ENCODE measurements around the gene DDX27.

The DDX27 gene

DNA sequence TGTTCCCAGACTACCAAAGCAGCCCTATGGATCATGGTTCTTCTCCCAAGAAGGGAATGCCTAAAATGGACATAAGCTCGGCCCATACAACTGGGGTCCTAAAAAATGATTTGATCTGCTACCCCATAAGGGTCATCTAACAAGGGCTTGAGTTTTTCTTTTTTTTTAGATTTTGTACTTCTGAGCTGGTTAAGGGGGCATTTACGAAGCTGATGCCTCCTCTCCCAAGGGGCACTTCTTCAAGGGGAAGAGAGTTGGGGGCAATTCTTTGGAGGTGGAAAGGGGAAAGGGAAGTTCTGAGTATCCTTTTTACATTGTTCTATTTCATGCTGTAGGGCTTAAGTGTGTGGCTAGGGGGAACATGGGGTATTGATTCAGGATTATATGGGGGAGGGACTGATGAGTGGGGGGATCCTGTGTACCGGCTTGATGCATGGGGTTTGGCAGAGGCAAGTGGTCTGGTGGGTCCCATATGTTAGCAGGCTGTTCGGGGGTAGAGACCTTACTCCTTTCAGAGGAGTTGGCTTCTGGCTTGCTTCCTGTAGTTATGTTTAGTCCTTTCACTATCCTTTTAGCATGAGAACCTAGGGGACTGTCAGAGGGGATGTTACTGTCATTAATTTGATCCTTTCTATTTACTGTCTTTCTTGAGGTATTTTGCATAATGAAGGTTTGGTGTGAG lies 66.7 kb downstream of the DDX27 start:
- no peaks in the 10 kb centered on the region for H3K27me3 ChIP-seq (ENCODE audit: low read depth, low read length)
- peak overlapping the region; percentile 18 to 49 for H3K4me3 ChIP-seq (ENCODE audit: low read depth in 1 of 2, low read length in 2 of 2)
- H3K27ac ChIP-seq (ENCODE audit: low read length) = no peak overlapping the region
- H3K36me3 ChIP-seq (ENCODE audit: control insufficient read depth in 1 of 2, insufficient read depth in 2 of 2, low read length in 2 of 2) = peaks cover 94 to 100% of the 10 kb centered on the region in 2 donors
- H3K4me1 ChIP-seq (ENCODE audit: control insufficient read depth in 1 of 2, insufficient read depth in 2 of 2, low read length in 2 of 2) = peaks cover under 1 to 10% of the 10 kb centered on the region in 2 donors
- peaks cover 27 to 32% of the 10 kb centered on the region in 2 donors for H3K9me3 ChIP-seq (ENCODE audit: control insufficient read depth in 1 of 2, low read length in 2 of 2)

- H3K9me3 ChIP-seq (ENCODE audit: control insufficient read depth in 1 of 2, low read length in 2 of 2) = peaks cover 23 to 27% of the 10 kb centered on the region in 2 donors
- peaks cover 87 to 99% of the 10 kb centered on the region in 2 donors for H3K36me3 ChIP-seq (ENCODE audit: control insufficient read depth in 1 of 2, insufficient read depth in 2 of 2, low read length in 2 of 2)
- peak overlapping the region; percentile 18 to 49 for H3K4me3 ChIP-seq (ENCODE audit: low read depth in 1 of 2, low read length in 2 of 2)
- H3K27ac ChIP-seq (ENCODE audit: low read length) = no peak overlapping the region
- H3K27me3 ChIP-seq (ENCODE audit: low read depth, low read length) = no peaks in the 10 kb centered on the region
- peaks cover 0 to 7% of the 10 kb centered on the region in 2 donors for H3K4me1 ChIP-seq (ENCODE audit: control insufficient read depth in 1 of 2, insufficient read depth in 2 of 2, low read length in 2 of 2)
Measured at GRCh38 chr20:49286689-49287551, 67.7 kb downstream of the DDX27 start.

DNA sequence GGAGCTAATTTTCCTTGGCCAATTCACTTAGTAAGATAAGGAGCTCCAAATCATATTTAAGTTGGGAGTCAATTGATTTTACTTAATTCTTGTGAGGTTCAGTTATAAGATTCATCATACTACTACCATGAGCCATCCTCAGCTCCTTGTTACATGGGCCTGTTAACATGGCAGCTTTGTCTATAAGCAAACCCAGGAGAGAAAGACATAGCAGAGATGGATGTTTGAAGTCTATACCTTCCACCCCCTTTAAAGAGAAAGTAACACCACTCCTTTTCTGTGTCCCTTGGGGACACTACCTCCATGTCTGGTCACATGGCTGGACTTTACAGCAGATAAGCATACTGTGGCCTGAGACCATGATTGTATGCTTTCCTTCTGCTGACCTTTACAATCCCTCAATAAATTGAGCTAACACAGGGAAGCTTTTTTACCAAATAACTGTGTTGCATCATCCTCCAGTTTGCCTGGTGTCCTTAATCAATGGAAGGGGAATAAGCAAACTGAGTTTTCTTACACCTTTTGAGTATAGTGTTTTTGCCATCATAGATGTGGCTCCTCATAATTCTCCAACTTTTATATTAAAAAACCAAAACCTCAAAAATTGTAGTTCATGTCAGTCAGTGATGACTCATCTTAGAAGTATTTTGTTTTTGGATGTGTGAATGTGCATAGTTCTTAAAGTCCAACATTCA lies 68.5 kb downstream of the DDX27 start:
- H3K4me3 ChIP-seq (ENCODE audit: low read depth in 1 of 2, low read length in 2 of 2) = peak overlapping the region in 1 of 2 donors; percentile 22
- H3K36me3 ChIP-seq (ENCODE audit: control insufficient read depth in 1 of 2, insufficient read depth in 2 of 2, low read length in 2 of 2) = peaks cover 84 to 92% of the 10 kb centered on the region in 2 donors
- no peaks in the 10 kb centered on the region for H3K27me3 ChIP-seq (ENCODE audit: low read depth, low read length)
- peaks cover 0 to 6% of the 10 kb centered on the region in 2 donors for H3K4me1 ChIP-seq (ENCODE audit: control insufficient read depth in 1 of 2, insufficient read depth in 2 of 2, low read length in 2 of 2)
- peak overlapping the region; percentile 19 for H3K27ac ChIP-seq (ENCODE audit: low read length)
- H3K9me3 ChIP-seq (ENCODE audit: control insufficient read depth in 1 of 2, low read length in 2 of 2) = peaks cover 23 to 27% of the 10 kb centered on the region in 2 donors

GRCh38 chr20:49288250-49288751 lies 69.1 kb downstream of the DDX27 start:
- no peak overlapping the region for H3K27ac ChIP-seq (ENCODE audit: low read length)

GRCh38 chr20:49288784-49289696 lies 69.8 kb downstream of the DDX27 start:
- Histone ChIP-seq H3K9me3 (ENCODE audit: control insufficient read depth in 1 of 2, low read length in 2 of 2) (peaks cover 23 to 29% of the 10 kb centered on the region in 2 donors), H3K4me1 (ENCODE audit: control insufficient read depth in 1 of 2, insufficient read depth in 2 of 2, low read length in 2 of 2) (no peaks in the 10 kb centered on the region), H3K4me3 (ENCODE audit: low read depth in 1 of 2, low read length in 2 of 2) (no peak overlapping the region), H3K36me3 (ENCODE audit: control insufficient read depth in 1 of 2, insufficient read depth in 2 of 2, low read length in 2 of 2) (peaks cover 70 to 78% of the 10 kb centered on the region in 2 donors), H3K27ac (ENCODE audit: low read length) (no peak overlapping the region), H3K27me3 (ENCODE audit: low read depth, low read length) (no peaks in the 10 kb centered on the region)

More at GRCh38 chr20:49288250-49288751, 69.1 kb downstream of the DDX27 start:
- H3K9me3 ChIP-seq (ENCODE audit: control insufficient read depth in 1 of 2, low read length in 2 of 2) = peaks cover 23 to 27% of the 10 kb centered on the region in 2 donors
- peaks cover 78 to 86% of the 10 kb centered on the region in 2 donors for H3K36me3 ChIP-seq (ENCODE audit: control insufficient read depth in 1 of 2, insufficient read depth in 2 of 2, low read length in 2 of 2)
- H3K27me3 ChIP-seq (ENCODE audit: low read depth, low read length) = no peaks in the 10 kb centered on the region
- H3K4me3 ChIP-seq (ENCODE audit: low read depth in 1 of 2, low read length in 2 of 2) = no peak overlapping the region
- peaks cover 0 to under 1% of the 10 kb centered on the region in 2 donors for H3K4me1 ChIP-seq (ENCODE audit: control insufficient read depth in 1 of 2, insufficient read depth in 2 of 2, low read length in 2 of 2)

- peaks cover 14 to 24% of the 10 kb centered on the region in 2 donors for H3K9me3 ChIP-seq (ENCODE audit: control insufficient read depth in 1 of 2, low read length in 2 of 2)
- peaks cover 58 to 62% of the 10 kb centered on the region in 2 donors for H3K36me3 ChIP-seq (ENCODE audit: control insufficient read depth in 1 of 2, insufficient read depth in 2 of 2, low read length in 2 of 2)
- H3K27me3 ChIP-seq (ENCODE audit: low read depth, low read length) = no peaks in the 10 kb centered on the region
- no peak overlapping the region for H3K4me3 ChIP-seq (ENCODE audit: low read depth in 1 of 2, low read length in 2 of 2)
- H3K27ac ChIP-seq (ENCODE audit: low read length) = no peak overlapping the region
- no peaks in the 10 kb centered on the region for H3K4me1 ChIP-seq (ENCODE audit: control insufficient read depth in 1 of 2, insufficient read depth in 2 of 2, low read length in 2 of 2)
Measured at GRCh38 chr20:49290608-49291191, 71.5 kb downstream of the DDX27 start.

DNA sequence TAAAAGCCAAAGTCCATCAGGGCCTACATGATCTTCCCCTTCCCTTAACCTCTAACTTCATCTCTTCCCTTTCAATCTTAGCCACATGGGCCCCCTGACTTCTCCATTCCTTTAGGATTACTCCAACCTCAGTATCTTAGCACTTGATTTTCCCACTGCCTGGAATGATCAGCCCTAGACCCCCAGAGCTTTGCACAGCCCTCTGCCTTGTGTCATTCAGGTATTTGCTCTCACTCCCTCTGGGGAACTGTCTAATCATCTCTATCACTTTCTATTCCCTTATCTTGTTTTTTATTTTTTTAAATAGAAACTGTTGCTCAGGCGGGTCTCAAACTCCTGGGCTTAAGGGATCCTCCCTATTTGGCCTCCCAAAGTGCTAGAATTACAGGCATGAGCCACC lies 72.0 kb downstream of the DDX27 start:
- peaks cover 53 to 57% of the 10 kb centered on the region in 2 donors for H3K36me3 ChIP-seq (ENCODE audit: control insufficient read depth in 1 of 2, insufficient read depth in 2 of 2, low read length in 2 of 2)
- H3K9me3 ChIP-seq (ENCODE audit: control insufficient read depth in 1 of 2, low read length in 2 of 2) = peaks cover 12 to 19% of the 10 kb centered on the region in 2 donors
- H3K27me3 ChIP-seq (ENCODE audit: low read depth, low read length) = no peaks in the 10 kb centered on the region
- H3K4me3 ChIP-seq (ENCODE audit: low read depth in 1 of 2, low read length in 2 of 2) = no peak overlapping the region
- H3K4me1 ChIP-seq (ENCODE audit: control insufficient read depth in 1 of 2, insufficient read depth in 2 of 2, low read length in 2 of 2) = no peaks in the 10 kb centered on the region
- no peak overlapping the region for H3K27ac ChIP-seq (ENCODE audit: low read length)

- peaks cover 4 to 11% of the 10 kb centered on the region in 2 donors for H3K9me3 ChIP-seq (ENCODE audit: control insufficient read depth in 1 of 2, low read length in 2 of 2)
- no peak overlapping the region for H3K4me3 ChIP-seq (ENCODE audit: low read depth in 1 of 2, low read length in 2 of 2)
- H3K4me1 ChIP-seq (ENCODE audit: control insufficient read depth in 1 of 2, insufficient read depth in 2 of 2, low read length in 2 of 2) = no peaks in the 10 kb centered on the region
- no peak overlapping the region for H3K27ac ChIP-seq (ENCODE audit: low read length)
- peaks cover 45 to 49% of the 10 kb centered on the region in 2 donors for H3K36me3 ChIP-seq (ENCODE audit: control insufficient read depth in 1 of 2, insufficient read depth in 2 of 2, low read length in 2 of 2)
- no peaks in the 10 kb centered on the region for H3K27me3 ChIP-seq (ENCODE audit: low read depth, low read length)
Measured at GRCh38 chr20:49292010-49292409, 72.8 kb downstream of the DDX27 start.

GRCh38 chr20:49293122-49293521 lies 73.9 kb downstream of the DDX27 start:
- Histone ChIP-seq H3K9me3 (ENCODE audit: control insufficient read depth in 1 of 2, low read length in 2 of 2) (peaks cover 0 to 2% of the 10 kb centered on the region in 2 donors), H3K4me3 (ENCODE audit: low read depth in 1 of 2, low read length in 2 of 2) (no peak overlapping the region), H3K27ac (ENCODE audit: low read length) (no peak overlapping the region), H3K4me1 (ENCODE audit: control insufficient read depth in 1 of 2, insufficient read depth in 2 of 2, low read length in 2 of 2) (no peaks in the 10 kb centered on the region), H3K36me3 (ENCODE audit: control insufficient read depth in 1 of 2, insufficient read depth in 2 of 2, low read length in 2 of 2) (peaks cover 34 to 38% of the 10 kb centered on the region in 2 donors), H3K27me3 (ENCODE audit: low read depth, low read length) (no peaks in the 10 kb centered on the region)

Measured in muscle layer of duodenum (tissue), 2 donors.